A673 (cell line): ENCODE data around the gene CAB39. TPM values are rescaled to one million over a fixed set of nuclear protein-coding genes. Genes with fewer than 3 reads are reported as not detected.

Experiments used
- BruUV-seq: library from RNA; stranded (reverse); fragments of 400-500 nt; replicated peaks from 2 replicates; lab custom pipeline; 2021; lab: Mats Ljungman, UMichigan
- CTCF ChIA-PET: fragments of 300-600 bp; sonication (Branson Sonifier 250); formaldehyde crosslinking; loops from one replicate; lab custom pipeline; 2022; ENCODE audit warnings: antibody characterized with exemption; lab: Charles Lee
- POLR2A ChIA-PET: fragments of 300-600 bp; sonication (Branson Sonifier 250); formaldehyde crosslinking; loops from one replicate; lab custom pipeline; 2022; ENCODE audit warnings: antibody characterized with exemption; ENCODE audit not compliant: low non-redundant PET; lab: Charles Lee
- DNase-seq: peaks from one replicate; pipeline ENCODE4 v3.0.0-alpha.2; 2015; ENCODE audit warnings: low spot score
- H3K27ac ChIP-seq: fragments of 200-600 bp; sonication (generic); 2 replicates; pipeline ENCODE4 v1.5.1; 2016; ENCODE audit warnings: mixed run types, low read depth, mild to moderate bottlenecking, mixed read lengths, antibody characterized with exemption, low read length; ENCODE audit not compliant: poor library complexity, severe bottlenecking
- H3K27me3 ChIP-seq: fragments of 200-600 bp; sonication (generic); replicated peaks from 2 replicates; pipeline ENCODE4 v1.6.1; 2017; ENCODE audit warnings: mixed run types, low read depth, mild to moderate bottlenecking, mixed read lengths, antibody characterized with exemption, low read length; ENCODE audit not compliant: insufficient read depth, poor library complexity
- H3K36me3 ChIP-seq: fragments of 200-600 bp; sonication (generic); 2 replicates; pipeline ENCODE4 v1.6.1; 2016; ENCODE audit warnings: mixed run types, mild to moderate bottlenecking, mixed read lengths, antibody characterized with exemption, low read length; ENCODE audit not compliant: insufficient read depth, poor library complexity, severe bottlenecking
- H3K4me1 ChIP-seq: fragments of 200-600 bp; sonication (generic); 2 replicates; pipeline ENCODE4 v1.6.1; 2017; ENCODE audit warnings: mixed run types, mild to moderate bottlenecking, mixed read lengths, antibody characterized with exemption, low read length; ENCODE audit not compliant: insufficient read depth, poor library complexity, severe bottlenecking
- H3K4me3 ChIP-seq: fragments of 200-600 bp; sonication (generic); 2 replicates; pipeline ENCODE4 v1.5.1; 2016; ENCODE audit warnings: low read depth, mixed run types, mild to moderate bottlenecking, mixed read lengths, low read length; ENCODE audit not compliant: poor library complexity, severe bottlenecking
- H3K9me3 ChIP-seq: fragments of 200-600 bp; sonication (generic); 2 replicates; pipeline ENCODE4 v1.6.1; 2016; ENCODE audit warnings: mixed run types, low read depth, mild to moderate bottlenecking, mixed read lengths, antibody characterized with exemption, low read length; ENCODE audit not compliant: poor library complexity, severe bottlenecking
- EZH2 ChIP-seq: fragments of 200-600 bp; sonication (generic); IDR thresholded peaks from 2 replicates; pipeline ENCODE4 v1.6.1; 2017; ENCODE audit warnings: borderline replicate concordance, low read depth, mild to moderate bottlenecking, mixed read lengths, antibody characterized with exemption, low read length; ENCODE audit not compliant: poor library complexity, severe bottlenecking
- intact Hi-C: fragments of 100-400 bp; cut with micrococcal nuclease; formaldehyde crosslinking; loops from one replicate; pipeline ENCODE4 v1.10.0; 2022; ENCODE audit not compliant: unreplicated experiment
- total RNA-seq: library from RNA; stranded (reverse); gene quantifications from 2 replicates; pipeline ENCODE4 v1.2.3, GENCODE V29; 2021
- TF ChIP-seq, protein P1 (sequence below): fragments of 300-800, 200-600 bp; sonication (generic); conservative IDR thresholded peaks from 2 replicates; pipeline ENCODE4 v1.5.1; 2017; ENCODE audit warnings: low read depth, mild to moderate bottlenecking, antibody characterized with exemption, low read length, moderate library complexity, mixed read lengths

CAB39 gene
- total RNA-seq, 1 experiment from 2014 or later: 58.2 TPM

DNA sequence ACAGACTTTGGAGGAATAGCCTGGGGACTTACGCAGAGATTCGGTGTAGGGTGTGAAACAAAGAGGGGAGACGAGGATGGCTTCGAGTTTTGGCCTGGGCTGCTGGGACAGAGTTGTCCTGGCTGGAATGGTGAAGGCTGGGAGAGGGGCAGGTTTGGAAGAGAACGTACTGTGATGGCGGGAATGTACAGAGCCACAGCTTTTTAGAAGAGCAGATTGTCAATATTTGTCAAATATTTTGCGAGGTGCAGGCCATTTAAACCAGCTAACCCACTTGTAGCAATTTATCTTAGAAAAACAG lies 137.7 kb downstream of the CAB39 start:
- BruUV-seq: no TSS peak
- no peaks in the 10 kb centered on the region for H3K27me3 ChIP-seq
- intact Hi-C loops: no loop called here
- DNase-seq: no peak
- H3K36me3 ChIP-seq: no peaks in the 10 kb centered on the region
- ChIA-PET POLR2A (interaction anchor here (0.7 kb wide), 1 partner anchor 623 kb away, joined by 3 read pairs; no protein-coding TSS in a partner anchor), CTCF (interaction anchor here (1.0 kb wide), 1 partner anchor 9 kb away, joined by 3 read pairs; no protein-coding TSS in a partner anchor)
- H3K9me3 ChIP-seq: no peaks in the 10 kb centered on the region
- no peaks in the 10 kb centered on the region for H3K4me1 ChIP-seq
- TF ChIP-seq, protein P1, sequence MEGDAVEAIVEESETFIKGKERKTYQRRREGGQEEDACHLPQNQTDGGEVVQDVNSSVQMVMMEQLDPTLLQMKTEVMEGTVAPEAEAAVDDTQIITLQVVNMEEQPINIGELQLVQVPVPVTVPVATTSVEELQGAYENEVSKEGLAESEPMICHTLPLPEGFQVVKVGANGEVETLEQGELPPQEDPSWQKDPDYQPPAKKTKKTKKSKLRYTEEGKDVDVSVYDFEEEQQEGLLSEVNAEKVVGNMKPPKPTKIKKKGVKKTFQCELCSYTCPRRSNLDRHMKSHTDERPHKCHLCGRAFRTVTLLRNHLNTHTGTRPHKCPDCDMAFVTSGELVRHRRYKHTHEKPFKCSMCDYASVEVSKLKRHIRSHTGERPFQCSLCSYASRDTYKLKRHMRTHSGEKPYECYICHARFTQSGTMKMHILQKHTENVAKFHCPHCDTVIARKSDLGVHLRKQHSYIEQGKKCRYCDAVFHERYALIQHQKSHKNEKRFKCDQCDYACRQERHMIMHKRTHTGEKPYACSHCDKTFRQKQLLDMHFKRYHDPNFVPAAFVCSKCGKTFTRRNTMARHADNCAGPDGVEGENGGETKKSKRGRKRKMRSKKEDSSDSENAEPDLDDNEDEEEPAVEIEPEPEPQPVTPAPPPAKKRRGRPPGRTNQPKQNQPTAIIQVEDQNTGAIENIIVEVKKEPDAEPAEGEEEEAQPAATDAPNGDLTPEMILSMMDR: no peak
- TF ChIP-seq EZH2: no peak
- no peak overlapping the region for H3K27ac ChIP-seq
- H3K4me3 ChIP-seq: no peak overlapping the region

DNA sequence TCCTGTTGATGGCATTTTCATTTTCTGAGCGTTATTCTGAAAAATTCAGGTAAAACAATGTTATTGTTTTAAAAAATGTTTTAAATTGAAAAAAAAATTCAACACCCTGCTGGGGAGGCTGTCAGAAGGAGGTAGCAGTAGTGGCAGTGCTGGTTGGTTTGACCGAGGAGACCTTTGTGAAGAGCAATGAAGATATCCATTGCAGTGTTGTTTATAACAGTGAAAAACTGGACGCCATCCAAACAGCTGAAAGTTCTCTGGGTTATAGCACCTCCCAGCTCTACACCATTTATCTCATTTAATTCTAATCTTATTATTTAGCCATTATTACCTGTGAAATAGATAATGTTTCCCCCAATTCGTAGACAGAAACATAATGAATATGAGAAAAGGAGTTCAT lies 139.5 kb downstream of the CAB39 start:
- TF ChIP-seq, protein P1: no peak
- no peak for TF ChIP-seq EZH2
- intact Hi-C loops: no loop called here
- POLR2A ChIA-PET: interaction anchor here (0.6 kb wide), 1 partner anchor 11 kb away, joined by 3 read pairs; no protein-coding TSS in a partner anchor

DNA sequence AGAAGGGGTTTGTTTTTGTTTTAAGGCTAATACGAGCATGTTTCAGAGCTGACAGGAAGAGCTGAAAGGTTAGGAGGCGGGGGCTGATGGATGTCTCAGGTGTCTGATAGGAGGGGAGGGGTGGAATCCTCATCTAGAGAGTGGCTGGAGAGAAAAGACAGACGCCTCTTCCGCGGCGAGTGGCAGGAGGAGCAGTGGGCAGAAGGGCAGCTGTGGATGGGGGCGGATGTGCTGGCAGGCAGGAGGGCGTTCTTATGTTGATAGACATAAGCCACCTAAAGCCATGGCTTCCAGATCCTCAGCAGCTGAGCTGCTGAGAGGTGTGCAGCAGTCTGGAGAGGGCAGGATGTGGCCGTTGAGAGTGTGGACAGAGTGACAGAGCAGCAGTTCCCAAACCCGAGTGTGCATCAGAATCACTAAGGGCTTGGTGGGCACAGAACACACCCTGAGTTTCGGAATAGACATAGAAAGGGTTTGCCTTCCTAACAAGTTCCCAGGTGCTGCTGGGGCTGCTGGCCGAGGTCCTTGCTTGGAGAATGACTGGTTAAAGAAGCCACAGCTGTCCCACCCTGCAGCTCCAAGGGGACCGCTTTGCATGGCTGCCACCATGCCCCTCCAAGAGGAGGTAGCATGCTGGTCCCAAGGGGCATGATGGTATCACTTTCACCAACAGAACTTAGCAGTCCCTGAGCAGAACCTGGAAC lies 149.1 kb downstream of the CAB39 start:
- no TSS peak for BruUV-seq
- ChIA-PET CTCF (no interaction called here), POLR2A (no interaction called here)
- H3K36me3 ChIP-seq: no peaks in the 10 kb centered on the region
- H3K27ac ChIP-seq: no peak overlapping the region
- intact Hi-C loops: no loop called here
- no peaks in the 10 kb centered on the region for H3K9me3 ChIP-seq
- peaks cover 15% of the 10 kb centered on the region for H3K4me1 ChIP-seq
- H3K27me3 ChIP-seq: peaks cover 7% of the 10 kb centered on the region
- DNase-seq: no peak
- TF ChIP-seq EZH2: no peak
- TF ChIP-seq, protein P1: no peak
- no peak overlapping the region for H3K4me3 ChIP-seq

More for the DNA sequence above, 139.5 kb downstream of the CAB39 start:
- H3K36me3 ChIP-seq: no peaks in the 10 kb centered on the region
- H3K27me3 ChIP-seq: no peaks in the 10 kb centered on the region
- H3K9me3 ChIP-seq: no peaks in the 10 kb centered on the region
- CTCF ChIA-PET: no interaction called here
- H3K4me3 ChIP-seq: no peak overlapping the region
- no peak overlapping the region for H3K27ac ChIP-seq
- no peak for DNase-seq
- no TSS peak for BruUV-seq
- H3K4me1 ChIP-seq: no peaks in the 10 kb centered on the region
